GM12891 (cell line): ENCODE data around the gene BNC2.

Source experiments
- POLR2A ChIP-seq: IDR thresholded peaks from 2 replicates; pipeline ENCODE4 v1.6.1; 2011; ENCODE audit warnings: low read depth, low read length, control low read depth
- POLR2AphosphoS5 ChIP-seq: IDR thresholded peaks from 2 replicates; pipeline ENCODE4 v1.6.1; 2011; ENCODE audit warnings: low read depth, low read length, control low read depth
- SPI1 ChIP-seq: IDR thresholded peaks from 2 replicates; pipeline ENCODE4 v1.6.1; 2011; ENCODE audit warnings: low read depth, low read length, control low read depth
- TAF1 ChIP-seq: IDR thresholded peaks from 2 replicates; pipeline ENCODE4 v1.6.1; 2011; ENCODE audit warnings: low read depth, low read length, control low read depth

GRCh38 chr9:16645970-16646369 lies 224.5 kb downstream of the BNC2 start:
- TF ChIP-seq POLR2A = no peak
- TF ChIP-seq TAF1 = no peak
- no peak for TF ChIP-seq POLR2AphosphoS5
- no peak for TF ChIP-seq SPI1
